ENCODE data around the gene MAPKAP1. TPM values are rescaled to one million over a fixed set of nuclear protein-coding genes. Genes with fewer than 3 reads are reported as not detected.

MAPKAP1 gene
- total and polyA plus RNA-seq, 2 experiments from 2014 or later: 68.4 to 98.5 TPM

DNA sequence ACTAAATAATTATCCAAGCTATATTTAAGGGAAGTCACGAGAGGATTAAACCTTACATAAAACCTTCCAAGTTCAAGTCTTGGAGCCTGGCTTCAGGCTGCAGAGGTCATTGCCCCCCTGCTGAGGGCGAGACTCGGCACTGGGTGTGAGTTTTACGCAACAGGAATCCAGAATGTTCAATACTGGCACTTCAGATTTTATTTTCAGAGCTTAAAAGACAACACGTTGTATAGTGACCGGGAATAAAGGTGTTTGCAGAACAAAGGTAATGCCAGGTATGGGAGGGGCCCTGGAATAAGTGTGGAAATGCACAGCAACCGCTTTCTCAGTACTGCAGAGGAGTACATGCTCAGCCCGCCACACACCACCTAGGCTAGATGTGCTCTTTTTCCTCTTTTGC is 238.4 kb downstream of the MAPKAP1 start:
- Histone ChIP-seq H3K4me1 (ENCODE audit: insufficient read depth) (peaks cover 6% of the 10 kb centered on the region; the same call in 1 of the 2 replicates), H3K4me3 (no peak overlapping the region), H3K36me3 (ENCODE audit: insufficient read depth) (no peaks in the 10 kb centered on the region), H4K20me1 (replicated peaks; ENCODE audit: insufficient read depth) (no peaks in the 10 kb centered on the region; the same call in 1 of the 2 replicates), H3K27ac (ENCODE audit: low read depth) (no peak overlapping the region), H3K27me3 (ENCODE audit: insufficient read depth) (no peaks in the 10 kb centered on the region), H3F3A (replicated peaks; ENCODE audit: low read depth) (no peaks in the 10 kb centered on the region), H3K9me2 (ENCODE audit: insufficient read depth) (no peaks in the 10 kb centered on the region), H3K4me2 (no peak overlapping the region), H3K79me2 (replicated peaks; ENCODE audit: insufficient read depth) (no peaks in the 10 kb centered on the region), H2AFZ (no peak overlapping the region)
- Mint-ChIP-seq H3K27ac (no peak overlapping the region), H3K9me3 (no peaks in the 10 kb centered on the region), H3K27me3 (ENCODE audit: insufficient read depth, low read depth, poor library complexity) (peaks cover 2% of the 10 kb centered on the region), H3K4me3 (no peak overlapping the region), H3K36me3 (ENCODE audit: low read depth) (no peaks in the 10 kb centered on the region), H3K4me1 (peaks cover 16% of the 10 kb centered on the region)
- no peak for DNase-seq (ENCODE audit: low spot score)
- TF ChIP-seq, protein P1, sequence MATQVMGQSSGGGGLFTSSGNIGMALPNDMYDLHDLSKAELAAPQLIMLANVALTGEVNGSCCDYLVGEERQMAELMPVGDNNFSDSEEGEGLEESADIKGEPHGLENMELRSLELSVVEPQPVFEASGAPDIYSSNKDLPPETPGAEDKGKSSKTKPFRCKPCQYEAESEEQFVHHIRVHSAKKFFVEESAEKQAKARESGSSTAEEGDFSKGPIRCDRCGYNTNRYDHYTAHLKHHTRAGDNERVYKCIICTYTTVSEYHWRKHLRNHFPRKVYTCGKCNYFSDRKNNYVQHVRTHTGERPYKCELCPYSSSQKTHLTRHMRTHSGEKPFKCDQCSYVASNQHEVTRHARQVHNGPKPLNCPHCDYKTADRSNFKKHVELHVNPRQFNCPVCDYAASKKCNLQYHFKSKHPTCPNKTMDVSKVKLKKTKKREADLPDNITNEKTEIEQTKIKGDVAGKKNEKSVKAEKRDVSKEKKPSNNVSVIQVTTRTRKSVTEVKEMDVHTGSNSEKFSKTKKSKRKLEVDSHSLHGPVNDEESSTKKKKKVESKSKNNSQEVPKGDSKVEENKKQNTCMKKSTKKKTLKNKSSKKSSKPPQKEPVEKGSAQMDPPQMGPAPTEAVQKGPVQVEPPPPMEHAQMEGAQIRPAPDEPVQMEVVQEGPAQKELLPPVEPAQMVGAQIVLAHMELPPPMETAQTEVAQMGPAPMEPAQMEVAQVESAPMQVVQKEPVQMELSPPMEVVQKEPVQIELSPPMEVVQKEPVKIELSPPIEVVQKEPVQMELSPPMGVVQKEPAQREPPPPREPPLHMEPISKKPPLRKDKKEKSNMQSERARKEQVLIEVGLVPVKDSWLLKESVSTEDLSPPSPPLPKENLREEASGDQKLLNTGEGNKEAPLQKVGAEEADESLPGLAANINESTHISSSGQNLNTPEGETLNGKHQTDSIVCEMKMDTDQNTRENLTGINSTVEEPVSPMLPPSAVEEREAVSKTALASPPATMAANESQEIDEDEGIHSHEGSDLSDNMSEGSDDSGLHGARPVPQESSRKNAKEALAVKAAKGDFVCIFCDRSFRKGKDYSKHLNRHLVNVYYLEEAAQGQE (IDR thresholded peaks at IDR 0.05; ENCODE audit: unreplicated experiment): no peak
- TF ChIP-seq, protein P2, sequence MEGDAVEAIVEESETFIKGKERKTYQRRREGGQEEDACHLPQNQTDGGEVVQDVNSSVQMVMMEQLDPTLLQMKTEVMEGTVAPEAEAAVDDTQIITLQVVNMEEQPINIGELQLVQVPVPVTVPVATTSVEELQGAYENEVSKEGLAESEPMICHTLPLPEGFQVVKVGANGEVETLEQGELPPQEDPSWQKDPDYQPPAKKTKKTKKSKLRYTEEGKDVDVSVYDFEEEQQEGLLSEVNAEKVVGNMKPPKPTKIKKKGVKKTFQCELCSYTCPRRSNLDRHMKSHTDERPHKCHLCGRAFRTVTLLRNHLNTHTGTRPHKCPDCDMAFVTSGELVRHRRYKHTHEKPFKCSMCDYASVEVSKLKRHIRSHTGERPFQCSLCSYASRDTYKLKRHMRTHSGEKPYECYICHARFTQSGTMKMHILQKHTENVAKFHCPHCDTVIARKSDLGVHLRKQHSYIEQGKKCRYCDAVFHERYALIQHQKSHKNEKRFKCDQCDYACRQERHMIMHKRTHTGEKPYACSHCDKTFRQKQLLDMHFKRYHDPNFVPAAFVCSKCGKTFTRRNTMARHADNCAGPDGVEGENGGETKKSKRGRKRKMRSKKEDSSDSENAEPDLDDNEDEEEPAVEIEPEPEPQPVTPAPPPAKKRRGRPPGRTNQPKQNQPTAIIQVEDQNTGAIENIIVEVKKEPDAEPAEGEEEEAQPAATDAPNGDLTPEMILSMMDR (conservative IDR thresholded peaks at IDR 0.05; ENCODE audit: low read depth in 2 of 2): no peak
- TF ChIP-seq, protein P3, sequence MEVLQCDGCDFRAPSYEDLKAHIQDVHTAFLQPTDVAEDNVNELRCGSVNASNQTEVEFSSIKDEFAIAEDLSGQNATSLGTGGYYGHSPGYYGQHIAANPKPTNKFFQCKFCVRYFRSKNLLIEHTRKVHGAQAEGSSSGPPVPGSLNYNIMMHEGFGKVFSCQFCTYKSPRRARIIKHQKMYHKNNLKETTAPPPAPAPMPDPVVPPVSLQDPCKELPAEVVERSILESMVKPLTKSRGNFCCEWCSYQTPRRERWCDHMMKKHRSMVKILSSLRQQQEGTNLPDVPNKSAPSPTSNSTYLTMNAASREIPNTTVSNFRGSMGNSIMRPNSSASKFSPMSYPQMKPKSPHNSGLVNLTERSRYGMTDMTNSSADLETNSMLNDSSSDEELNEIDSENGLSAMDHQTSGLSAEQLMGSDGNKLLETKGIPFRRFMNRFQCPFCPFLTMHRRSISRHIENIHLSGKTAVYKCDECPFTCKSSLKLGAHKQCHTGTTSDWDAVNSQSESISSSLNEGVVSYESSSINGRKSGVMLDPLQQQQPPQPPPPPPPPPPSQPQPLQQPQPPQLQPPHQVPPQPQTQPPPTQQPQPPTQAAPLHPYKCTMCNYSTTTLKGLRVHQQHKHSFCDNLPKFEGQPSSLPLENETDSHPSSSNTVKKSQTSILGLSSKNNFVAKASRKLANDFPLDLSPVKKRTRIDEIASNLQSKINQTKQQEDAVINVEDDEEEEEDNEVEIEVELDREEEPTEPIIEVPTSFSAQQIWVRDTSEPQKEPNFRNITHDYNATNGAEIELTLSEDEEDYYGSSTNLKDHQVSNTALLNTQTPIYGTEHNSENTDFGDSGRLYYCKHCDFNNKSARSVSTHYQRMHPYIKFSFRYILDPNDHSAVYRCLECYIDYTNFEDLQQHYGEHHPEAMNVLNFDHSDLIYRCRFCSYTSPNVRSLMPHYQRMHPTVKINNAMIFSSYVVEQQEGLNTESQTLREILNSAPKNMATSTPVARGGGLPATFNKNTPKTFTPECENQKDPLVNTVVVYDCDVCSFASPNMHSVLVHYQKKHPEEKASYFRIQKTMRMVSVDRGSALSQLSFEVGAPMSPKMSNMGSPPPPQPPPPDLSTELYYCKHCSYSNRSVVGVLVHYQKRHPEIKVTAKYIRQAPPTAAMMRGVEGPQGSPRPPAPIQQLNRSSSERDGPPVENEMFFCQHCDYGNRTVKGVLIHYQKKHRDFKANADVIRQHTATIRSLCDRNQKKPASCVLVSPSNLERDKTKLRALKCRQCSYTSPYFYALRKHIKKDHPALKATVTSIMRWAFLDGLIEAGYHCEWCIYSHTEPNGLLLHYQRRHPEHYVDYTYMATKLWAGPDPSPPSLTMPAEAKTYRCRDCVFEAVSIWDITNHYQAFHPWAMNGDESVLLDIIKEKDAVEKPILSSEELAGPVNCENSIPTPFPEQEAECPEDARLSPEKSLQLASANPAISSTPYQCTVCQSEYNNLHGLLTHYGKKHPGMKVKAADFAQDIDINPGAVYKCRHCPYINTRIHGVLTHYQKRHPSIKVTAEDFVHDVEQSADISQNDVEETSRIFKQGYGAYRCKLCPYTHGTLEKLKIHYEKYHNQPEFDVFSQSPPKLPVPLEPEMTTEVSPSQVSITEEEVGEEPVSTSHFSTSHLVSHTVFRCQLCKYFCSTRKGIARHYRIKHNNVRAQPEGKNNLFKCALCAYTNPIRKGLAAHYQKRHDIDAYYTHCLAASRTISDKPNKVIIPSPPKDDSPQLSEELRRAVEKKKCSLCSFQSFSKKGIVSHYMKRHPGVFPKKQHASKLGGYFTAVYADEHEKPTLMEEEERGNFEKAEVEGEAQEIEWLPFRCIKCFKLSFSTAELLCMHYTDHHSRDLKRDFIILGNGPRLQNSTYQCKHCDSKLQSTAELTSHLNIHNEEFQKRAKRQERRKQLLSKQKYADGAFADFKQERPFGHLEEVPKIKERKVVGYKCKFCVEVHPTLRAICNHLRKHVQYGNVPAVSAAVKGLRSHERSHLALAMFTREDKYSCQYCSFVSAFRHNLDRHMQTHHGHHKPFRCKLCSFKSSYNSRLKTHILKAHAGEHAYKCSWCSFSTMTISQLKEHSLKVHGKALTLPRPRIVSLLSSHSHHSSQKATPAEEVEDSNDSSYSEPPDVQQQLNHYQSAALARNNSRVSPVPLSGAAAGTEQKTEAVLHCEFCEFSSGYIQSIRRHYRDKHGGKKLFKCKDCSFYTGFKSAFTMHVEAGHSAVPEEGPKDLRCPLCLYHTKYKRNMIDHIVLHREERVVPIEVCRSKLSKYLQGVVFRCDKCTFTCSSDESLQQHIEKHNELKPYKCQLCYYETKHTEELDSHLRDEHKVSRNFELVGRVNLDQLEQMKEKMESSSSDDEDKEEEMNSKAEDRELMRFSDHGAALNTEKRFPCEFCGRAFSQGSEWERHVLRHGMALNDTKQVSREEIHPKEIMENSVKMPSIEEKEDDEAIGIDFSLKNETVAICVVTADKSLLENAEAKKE (CRISPR knock-in tag; IDR thresholded peaks at IDR 0.05): no peak
- TF ChIP-seq CREB1 (CRISPR knock-in tag; IDR thresholded peaks at IDR 0.05; ENCODE audit: low read depth): no peak
- no peak for TF ChIP-seq ZNF331 (CRISPR knock-in tag; IDR thresholded peaks at IDR 0.05; ENCODE audit: low read depth)
- TF ChIP-seq STAT1 (IDR thresholded peaks at IDR 0.05; ENCODE audit: unreplicated experiment): no peak
- TF ChIP-seq POLR2AphosphoS5 (IDR thresholded peaks at IDR 0.05; ENCODE audit: low read depth): no peak
- TF ChIP-seq EZH2phosphoT487 (IDR thresholded peaks at IDR 0.05; ENCODE audit: unreplicated experiment): no peak
- TF ChIP-seq EZH2 (IDR thresholded peaks at IDR 0.05; ENCODE audit: low read depth, unreplicated experiment): no peak
- TF ChIP-seq, protein P4, sequence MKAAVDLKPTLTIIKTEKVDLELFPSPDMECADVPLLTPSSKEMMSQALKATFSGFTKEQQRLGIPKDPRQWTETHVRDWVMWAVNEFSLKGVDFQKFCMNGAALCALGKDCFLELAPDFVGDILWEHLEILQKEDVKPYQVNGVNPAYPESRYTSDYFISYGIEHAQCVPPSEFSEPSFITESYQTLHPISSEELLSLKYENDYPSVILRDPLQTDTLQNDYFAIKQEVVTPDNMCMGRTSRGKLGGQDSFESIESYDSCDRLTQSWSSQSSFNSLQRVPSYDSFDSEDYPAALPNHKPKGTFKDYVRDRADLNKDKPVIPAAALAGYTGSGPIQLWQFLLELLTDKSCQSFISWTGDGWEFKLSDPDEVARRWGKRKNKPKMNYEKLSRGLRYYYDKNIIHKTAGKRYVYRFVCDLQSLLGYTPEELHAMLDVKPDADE (IDR thresholded peaks at IDR 0.05): no peak
- no peak for ATAC-seq

All from GM23338 (cell line).